GM23338 (cell line): ENCODE results near the gene ECE2. TPM values are rescaled to one million over a fixed set of nuclear protein-coding genes. Genes with fewer than 3 reads are reported as not detected.

Experiments
- ATAC-seq: fragments of 200-7000 bp; cut with Tn5 transposase; 3 replicates; pipeline ENCODE4 v1.9.1; 2020
- DNase-seq: peaks from one replicate; pipeline ENCODE4 v3.0.0-alpha.2; 2015; ENCODE audit warnings: low spot score
- H2AFZ ChIP-seq: fragments of 200-600 bp; sonication (generic); 2 replicates; pipeline ENCODE4 v1.8.0; 2016; ENCODE audit warnings: antibody characterized with exemption, mild to moderate bottlenecking, moderate library complexity
- H3F3A ChIP-seq: fragments of 200-600 bp; sonication (generic); replicated peaks from 2 replicates; pipeline ENCODE4 v1.8.0; 2017; ENCODE audit warnings: antibody characterized with exemption, mixed run types, low read depth
- H3K27ac ChIP-seq: fragments of 200-600 bp; sonication (generic); 2 replicates; pipeline ENCODE4 v1.6.1; 2016; ENCODE audit warnings: low read depth
- H3K27me3 ChIP-seq: fragments of 200-600 bp; sonication (generic); 2 replicates; pipeline ENCODE4 v1.8.0; 2016; ENCODE audit warnings: mild to moderate bottlenecking, mixed run types, moderate library complexity; ENCODE audit not compliant: insufficient read depth
- H3K36me3 ChIP-seq: fragments of 200-600 bp; sonication (generic); 2 replicates; pipeline ENCODE4 v1.8.0; 2016; ENCODE audit warnings: mild to moderate bottlenecking; ENCODE audit not compliant: insufficient read depth
- H3K4me1 ChIP-seq: fragments of 200-600 bp; sonication (generic); 2 replicates; pipeline ENCODE4 v1.8.0; 2016; ENCODE audit warnings: mild to moderate bottlenecking, moderate library complexity; ENCODE audit not compliant: insufficient read depth
- H3K4me2 ChIP-seq: fragments of 200-600 bp; sonication (generic); 2 replicates; pipeline ENCODE4 v1.7.1; 2017; ENCODE audit warnings: mixed run types
- H3K4me3 ChIP-seq: fragments of 200-600 bp; sonication (generic); 2 replicates; pipeline ENCODE4 v1.6.1; 2016; ENCODE audit warnings: mixed run types
- H3K79me2 ChIP-seq: fragments of 200-600 bp; sonication (generic); replicated peaks from 2 replicates; pipeline ENCODE4 v1.8.0; 2017; ENCODE audit warnings: mild to moderate bottlenecking; ENCODE audit not compliant: insufficient read depth
- H3K9me2 ChIP-seq: fragments of 200-600 bp; sonication (generic); 2 replicates; pipeline ENCODE4 v1.8.0; 2017; ENCODE audit not compliant: insufficient read depth
- H4K20me1 ChIP-seq: fragments of 200-600 bp; sonication (generic); replicated peaks from 2 replicates; pipeline ENCODE4 v1.8.0; 2017; ENCODE audit warnings: mild to moderate bottlenecking; ENCODE audit not compliant: insufficient read depth
- H3K27ac Mint-ChIP-seq: 2 replicates; pipeline ENCODE4 v1.8.0; 2020; ENCODE audit warnings: inconsistent platforms, mild to moderate bottlenecking, moderate library complexity, mixed read lengths
- H3K27me3 Mint-ChIP-seq: 3 replicates; pipeline ENCODE4 v1.8.0; 2022; ENCODE audit warnings: low read depth, mild to moderate bottlenecking, moderate library complexity, mixed read lengths, inconsistent platforms; ENCODE audit not compliant: insufficient read depth, poor library complexity
- H3K36me3 Mint-ChIP-seq: 3 replicates; pipeline ENCODE4 v1.8.0; 2021; ENCODE audit warnings: low read depth, mild to moderate bottlenecking, inconsistent platforms, moderate library complexity, mixed read lengths
- H3K4me1 Mint-ChIP-seq: 3 replicates; pipeline ENCODE4 v1.8.0; 2020; ENCODE audit warnings: mild to moderate bottlenecking, inconsistent platforms, mixed read lengths
- H3K4me3 Mint-ChIP-seq: 3 replicates; pipeline ENCODE4 v1.8.0; 2021; ENCODE audit warnings: moderate library complexity, mild to moderate bottlenecking, inconsistent platforms, mixed read lengths
- H3K9me3 Mint-ChIP-seq: 3 replicates; pipeline ENCODE4 v1.8.0; 2020; ENCODE audit warnings: moderate library complexity, mild to moderate bottlenecking, inconsistent platforms, mixed read lengths
- CREB1 ChIP-seq: fragments of 250-450 bp; sonication (Bioruptor Pico); IDR thresholded peaks from 2 replicates; pipeline ENCODE4 v1.5.0; 2020; ENCODE audit warnings: low read depth, mild to moderate bottlenecking, moderate library complexity
- EZH2 ChIP-seq: fragments of 200-600 bp; sonication (generic); IDR thresholded peaks from one replicate; pipeline ENCODE4 v1.8.0; 2017; ENCODE audit warnings: antibody characterized with exemption, mild to moderate bottlenecking, low read depth; ENCODE audit not compliant: unreplicated experiment
- EZH2phosphoT487 ChIP-seq: fragments of 200-600 bp; sonication (generic); IDR thresholded peaks from one replicate; pipeline ENCODE4 v1.8.1; 2018; ENCODE audit warnings: antibody characterized with exemption; ENCODE audit not compliant: unreplicated experiment
- JUNB ChIP-seq: IDR thresholded peaks from one replicate; pipeline ENCODE4 v1.6.1; 2016; ENCODE audit warnings: antibody characterized with exemption; ENCODE audit not compliant: unreplicated experiment
- NANOG ChIP-seq: IDR thresholded peaks from 2 replicates; pipeline ENCODE4 v1.6.1; 2016; ENCODE audit warnings: antibody characterized with exemption, borderline replicate concordance
- POLR2AphosphoS5 ChIP-seq: IDR thresholded peaks from 2 replicates; pipeline ENCODE4 v1.6.1; 2016; ENCODE audit warnings: antibody characterized with exemption, low read depth
- STAT1 ChIP-seq: IDR thresholded peaks from one replicate; pipeline ENCODE4 v1.6.1; 2016; ENCODE audit warnings: antibody characterized with exemption; ENCODE audit not compliant: unreplicated experiment
- ZNF114 ChIP-seq: fragments of 250-450 bp; sonication (Bioruptor Pico); IDR thresholded peaks from 2 replicates; pipeline ENCODE4 v1.5.0; 2020; ENCODE audit warnings: mild to moderate bottlenecking, moderate library complexity
- polyA plus RNA-seq: library from polyadenylated mRNA; unstranded; fragments of >200 nt; fragmentation: Nextera tagmentation; extraction: Ambion mirVana; gene quantifications from 2 replicates; pipeline ENCODE4 v1.2.1, GENCODE V29; 2016
- total RNA-seq: library from RNA; depleted of rRNA; stranded (reverse); fragments of >200 nt; shearing (Covaris generic); gene quantifications from 2 replicates; pipeline ENCODE4 v1.2.3, GENCODE V29; 2014
- TF ChIP-seq, protein P1 (sequence below): IDR thresholded peaks from one replicate; pipeline ENCODE4 v1.6.1; 2018; ENCODE audit warnings: antibody characterized with exemption; ENCODE audit not compliant: unreplicated experiment
- TF ChIP-seq, protein P2 (sequence below), 2 experiments: fragments of 200-600 bp in 1 of 2; sonication (generic) in 1 of 2; conservative IDR thresholded peaks; 2 replicates each; pipeline versions ENCODE4 v1.5.1 to v1.6.1; 2016 to 2017; ENCODE audit warnings: antibody characterized with exemption in 2 of 2, low read depth in 2 of 2, mild to moderate bottlenecking in 2 of 2, moderate library complexity in 1 of 2
- TF ChIP-seq, protein P3 (sequence below): fragments of 250-450 bp; sonication (Bioruptor Pico); IDR thresholded peaks from 2 replicates; pipeline ENCODE4 v1.5.0; 2020; ENCODE audit warnings: mild to moderate bottlenecking, moderate library complexity

The ECE2 gene
- total and polyA plus RNA-seq, 2 experiments from 2014 or later = 0.24 to 0.48 TPM

DNA sequence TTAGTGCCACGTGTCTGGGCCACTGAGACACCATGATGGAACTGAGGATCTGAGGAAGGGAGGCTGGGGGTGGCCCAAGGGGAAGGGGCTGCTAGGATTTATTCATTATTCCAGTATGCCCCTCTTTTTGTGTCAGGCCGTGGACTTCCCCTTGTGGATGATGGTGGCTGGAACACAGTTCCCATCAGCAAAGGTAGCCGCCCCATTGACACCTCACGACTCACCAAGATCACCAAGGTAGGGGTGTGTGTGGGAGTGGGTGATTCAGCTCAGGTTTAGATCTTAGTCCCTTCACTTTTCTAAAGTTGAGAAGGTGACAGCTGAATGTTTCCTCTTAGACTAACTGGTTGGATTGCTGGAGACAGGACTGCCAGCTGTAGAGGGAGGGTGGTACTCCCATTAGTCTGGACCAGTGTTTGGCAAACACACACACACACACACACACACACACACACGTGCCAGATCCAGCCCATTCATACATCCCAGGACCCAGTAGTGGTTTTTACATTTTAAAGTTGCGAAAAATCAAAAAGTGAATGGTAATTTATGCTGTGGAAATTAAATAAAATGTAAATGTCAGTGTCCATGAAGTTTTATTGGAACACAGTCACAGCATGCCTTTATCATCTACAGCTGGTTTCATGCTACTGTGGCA is 50.0 kb downstream of the ECE2 start:
- no peaks in the 10 kb centered on the region for H3K9me2 ChIP-seq
- H3K36me3 ChIP-seq = peaks cover 91% of the 10 kb centered on the region
- peaks cover 62% of the 10 kb centered on the region for H3K79me2 ChIP-seq
- peaks cover 100% of the 10 kb centered on the region for H3K36me3 Mint-ChIP-seq
- H3K4me3 ChIP-seq = no peak overlapping the region
- peaks cover 26% of the 10 kb centered on the region for H3F3A ChIP-seq
- peaks cover 22% of the 10 kb centered on the region for H3K27me3 Mint-ChIP-seq
- no peak overlapping the region for H3K4me3 Mint-ChIP-seq
- no peaks in the 10 kb centered on the region for H3K27me3 ChIP-seq
- no peak overlapping the region for H3K4me2 ChIP-seq
- peaks cover 58% of the 10 kb centered on the region for H4K20me1 ChIP-seq
- no peak overlapping the region for H2AFZ ChIP-seq
- H3K27ac Mint-ChIP-seq = no peak overlapping the region
- no peak for DNase-seq
- no peaks in the 10 kb centered on the region for H3K4me1 Mint-ChIP-seq
- no peak for ATAC-seq
- H3K27ac ChIP-seq = no peak overlapping the region
- no peaks in the 10 kb centered on the region for H3K9me3 Mint-ChIP-seq
- TF ChIP-seq EZH2phosphoT487 (no peak), EZH2 (no peak), ZNF114 (no peak), CREB1 (CRISPR knock-in tag) (no peak), JUNB (no peak), NANOG (no peak), STAT1 (no peak), POLR2AphosphoS5 (no peak)
- TF ChIP-seq, protein P1, sequence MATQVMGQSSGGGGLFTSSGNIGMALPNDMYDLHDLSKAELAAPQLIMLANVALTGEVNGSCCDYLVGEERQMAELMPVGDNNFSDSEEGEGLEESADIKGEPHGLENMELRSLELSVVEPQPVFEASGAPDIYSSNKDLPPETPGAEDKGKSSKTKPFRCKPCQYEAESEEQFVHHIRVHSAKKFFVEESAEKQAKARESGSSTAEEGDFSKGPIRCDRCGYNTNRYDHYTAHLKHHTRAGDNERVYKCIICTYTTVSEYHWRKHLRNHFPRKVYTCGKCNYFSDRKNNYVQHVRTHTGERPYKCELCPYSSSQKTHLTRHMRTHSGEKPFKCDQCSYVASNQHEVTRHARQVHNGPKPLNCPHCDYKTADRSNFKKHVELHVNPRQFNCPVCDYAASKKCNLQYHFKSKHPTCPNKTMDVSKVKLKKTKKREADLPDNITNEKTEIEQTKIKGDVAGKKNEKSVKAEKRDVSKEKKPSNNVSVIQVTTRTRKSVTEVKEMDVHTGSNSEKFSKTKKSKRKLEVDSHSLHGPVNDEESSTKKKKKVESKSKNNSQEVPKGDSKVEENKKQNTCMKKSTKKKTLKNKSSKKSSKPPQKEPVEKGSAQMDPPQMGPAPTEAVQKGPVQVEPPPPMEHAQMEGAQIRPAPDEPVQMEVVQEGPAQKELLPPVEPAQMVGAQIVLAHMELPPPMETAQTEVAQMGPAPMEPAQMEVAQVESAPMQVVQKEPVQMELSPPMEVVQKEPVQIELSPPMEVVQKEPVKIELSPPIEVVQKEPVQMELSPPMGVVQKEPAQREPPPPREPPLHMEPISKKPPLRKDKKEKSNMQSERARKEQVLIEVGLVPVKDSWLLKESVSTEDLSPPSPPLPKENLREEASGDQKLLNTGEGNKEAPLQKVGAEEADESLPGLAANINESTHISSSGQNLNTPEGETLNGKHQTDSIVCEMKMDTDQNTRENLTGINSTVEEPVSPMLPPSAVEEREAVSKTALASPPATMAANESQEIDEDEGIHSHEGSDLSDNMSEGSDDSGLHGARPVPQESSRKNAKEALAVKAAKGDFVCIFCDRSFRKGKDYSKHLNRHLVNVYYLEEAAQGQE = no peak
- TF ChIP-seq, protein P2, sequence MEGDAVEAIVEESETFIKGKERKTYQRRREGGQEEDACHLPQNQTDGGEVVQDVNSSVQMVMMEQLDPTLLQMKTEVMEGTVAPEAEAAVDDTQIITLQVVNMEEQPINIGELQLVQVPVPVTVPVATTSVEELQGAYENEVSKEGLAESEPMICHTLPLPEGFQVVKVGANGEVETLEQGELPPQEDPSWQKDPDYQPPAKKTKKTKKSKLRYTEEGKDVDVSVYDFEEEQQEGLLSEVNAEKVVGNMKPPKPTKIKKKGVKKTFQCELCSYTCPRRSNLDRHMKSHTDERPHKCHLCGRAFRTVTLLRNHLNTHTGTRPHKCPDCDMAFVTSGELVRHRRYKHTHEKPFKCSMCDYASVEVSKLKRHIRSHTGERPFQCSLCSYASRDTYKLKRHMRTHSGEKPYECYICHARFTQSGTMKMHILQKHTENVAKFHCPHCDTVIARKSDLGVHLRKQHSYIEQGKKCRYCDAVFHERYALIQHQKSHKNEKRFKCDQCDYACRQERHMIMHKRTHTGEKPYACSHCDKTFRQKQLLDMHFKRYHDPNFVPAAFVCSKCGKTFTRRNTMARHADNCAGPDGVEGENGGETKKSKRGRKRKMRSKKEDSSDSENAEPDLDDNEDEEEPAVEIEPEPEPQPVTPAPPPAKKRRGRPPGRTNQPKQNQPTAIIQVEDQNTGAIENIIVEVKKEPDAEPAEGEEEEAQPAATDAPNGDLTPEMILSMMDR (conservative IDR thresholded peaks at IDR 0.05; ENCODE audit: low read depth in 2 of 2) = no peak
- TF ChIP-seq, protein P3, sequence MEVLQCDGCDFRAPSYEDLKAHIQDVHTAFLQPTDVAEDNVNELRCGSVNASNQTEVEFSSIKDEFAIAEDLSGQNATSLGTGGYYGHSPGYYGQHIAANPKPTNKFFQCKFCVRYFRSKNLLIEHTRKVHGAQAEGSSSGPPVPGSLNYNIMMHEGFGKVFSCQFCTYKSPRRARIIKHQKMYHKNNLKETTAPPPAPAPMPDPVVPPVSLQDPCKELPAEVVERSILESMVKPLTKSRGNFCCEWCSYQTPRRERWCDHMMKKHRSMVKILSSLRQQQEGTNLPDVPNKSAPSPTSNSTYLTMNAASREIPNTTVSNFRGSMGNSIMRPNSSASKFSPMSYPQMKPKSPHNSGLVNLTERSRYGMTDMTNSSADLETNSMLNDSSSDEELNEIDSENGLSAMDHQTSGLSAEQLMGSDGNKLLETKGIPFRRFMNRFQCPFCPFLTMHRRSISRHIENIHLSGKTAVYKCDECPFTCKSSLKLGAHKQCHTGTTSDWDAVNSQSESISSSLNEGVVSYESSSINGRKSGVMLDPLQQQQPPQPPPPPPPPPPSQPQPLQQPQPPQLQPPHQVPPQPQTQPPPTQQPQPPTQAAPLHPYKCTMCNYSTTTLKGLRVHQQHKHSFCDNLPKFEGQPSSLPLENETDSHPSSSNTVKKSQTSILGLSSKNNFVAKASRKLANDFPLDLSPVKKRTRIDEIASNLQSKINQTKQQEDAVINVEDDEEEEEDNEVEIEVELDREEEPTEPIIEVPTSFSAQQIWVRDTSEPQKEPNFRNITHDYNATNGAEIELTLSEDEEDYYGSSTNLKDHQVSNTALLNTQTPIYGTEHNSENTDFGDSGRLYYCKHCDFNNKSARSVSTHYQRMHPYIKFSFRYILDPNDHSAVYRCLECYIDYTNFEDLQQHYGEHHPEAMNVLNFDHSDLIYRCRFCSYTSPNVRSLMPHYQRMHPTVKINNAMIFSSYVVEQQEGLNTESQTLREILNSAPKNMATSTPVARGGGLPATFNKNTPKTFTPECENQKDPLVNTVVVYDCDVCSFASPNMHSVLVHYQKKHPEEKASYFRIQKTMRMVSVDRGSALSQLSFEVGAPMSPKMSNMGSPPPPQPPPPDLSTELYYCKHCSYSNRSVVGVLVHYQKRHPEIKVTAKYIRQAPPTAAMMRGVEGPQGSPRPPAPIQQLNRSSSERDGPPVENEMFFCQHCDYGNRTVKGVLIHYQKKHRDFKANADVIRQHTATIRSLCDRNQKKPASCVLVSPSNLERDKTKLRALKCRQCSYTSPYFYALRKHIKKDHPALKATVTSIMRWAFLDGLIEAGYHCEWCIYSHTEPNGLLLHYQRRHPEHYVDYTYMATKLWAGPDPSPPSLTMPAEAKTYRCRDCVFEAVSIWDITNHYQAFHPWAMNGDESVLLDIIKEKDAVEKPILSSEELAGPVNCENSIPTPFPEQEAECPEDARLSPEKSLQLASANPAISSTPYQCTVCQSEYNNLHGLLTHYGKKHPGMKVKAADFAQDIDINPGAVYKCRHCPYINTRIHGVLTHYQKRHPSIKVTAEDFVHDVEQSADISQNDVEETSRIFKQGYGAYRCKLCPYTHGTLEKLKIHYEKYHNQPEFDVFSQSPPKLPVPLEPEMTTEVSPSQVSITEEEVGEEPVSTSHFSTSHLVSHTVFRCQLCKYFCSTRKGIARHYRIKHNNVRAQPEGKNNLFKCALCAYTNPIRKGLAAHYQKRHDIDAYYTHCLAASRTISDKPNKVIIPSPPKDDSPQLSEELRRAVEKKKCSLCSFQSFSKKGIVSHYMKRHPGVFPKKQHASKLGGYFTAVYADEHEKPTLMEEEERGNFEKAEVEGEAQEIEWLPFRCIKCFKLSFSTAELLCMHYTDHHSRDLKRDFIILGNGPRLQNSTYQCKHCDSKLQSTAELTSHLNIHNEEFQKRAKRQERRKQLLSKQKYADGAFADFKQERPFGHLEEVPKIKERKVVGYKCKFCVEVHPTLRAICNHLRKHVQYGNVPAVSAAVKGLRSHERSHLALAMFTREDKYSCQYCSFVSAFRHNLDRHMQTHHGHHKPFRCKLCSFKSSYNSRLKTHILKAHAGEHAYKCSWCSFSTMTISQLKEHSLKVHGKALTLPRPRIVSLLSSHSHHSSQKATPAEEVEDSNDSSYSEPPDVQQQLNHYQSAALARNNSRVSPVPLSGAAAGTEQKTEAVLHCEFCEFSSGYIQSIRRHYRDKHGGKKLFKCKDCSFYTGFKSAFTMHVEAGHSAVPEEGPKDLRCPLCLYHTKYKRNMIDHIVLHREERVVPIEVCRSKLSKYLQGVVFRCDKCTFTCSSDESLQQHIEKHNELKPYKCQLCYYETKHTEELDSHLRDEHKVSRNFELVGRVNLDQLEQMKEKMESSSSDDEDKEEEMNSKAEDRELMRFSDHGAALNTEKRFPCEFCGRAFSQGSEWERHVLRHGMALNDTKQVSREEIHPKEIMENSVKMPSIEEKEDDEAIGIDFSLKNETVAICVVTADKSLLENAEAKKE (CRISPR knock-in tag) = no peak
- no peaks in the 10 kb centered on the region for H3K4me1 ChIP-seq
